ENCODE data around the gene RNF208.

- no peak for TF ChIP-seq EGR1 (IDR thresholded peaks at IDR 0.05)
- TF ChIP-seq, protein P1, sequence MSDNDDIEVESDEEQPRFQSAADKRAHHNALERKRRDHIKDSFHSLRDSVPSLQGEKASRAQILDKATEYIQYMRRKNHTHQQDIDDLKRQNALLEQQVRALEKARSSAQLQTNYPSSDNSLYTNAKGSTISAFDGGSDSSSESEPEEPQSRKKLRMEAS (IDR thresholded peaks at IDR 0.05): no peak
- TF ChIP-seq EP300 (IDR thresholded peaks at IDR 0.05; ENCODE audit: borderline replicate concordance): no peak
- no peak for TF ChIP-seq USF1 (IDR thresholded peaks at IDR 0.05)
- no peak for TF ChIP-seq CEBPB (IDR thresholded peaks at IDR 0.05)
- TF ChIP-seq TAF1 (IDR thresholded peaks at IDR 0.05; ENCODE audit: low read depth): no peak
- peak; percentile 30; the same call in 1 of the 2 replicates for TF ChIP-seq RAD21 (IDR thresholded peaks at IDR 0.05; ENCODE audit: low read depth)
- TF ChIP-seq, protein P2, sequence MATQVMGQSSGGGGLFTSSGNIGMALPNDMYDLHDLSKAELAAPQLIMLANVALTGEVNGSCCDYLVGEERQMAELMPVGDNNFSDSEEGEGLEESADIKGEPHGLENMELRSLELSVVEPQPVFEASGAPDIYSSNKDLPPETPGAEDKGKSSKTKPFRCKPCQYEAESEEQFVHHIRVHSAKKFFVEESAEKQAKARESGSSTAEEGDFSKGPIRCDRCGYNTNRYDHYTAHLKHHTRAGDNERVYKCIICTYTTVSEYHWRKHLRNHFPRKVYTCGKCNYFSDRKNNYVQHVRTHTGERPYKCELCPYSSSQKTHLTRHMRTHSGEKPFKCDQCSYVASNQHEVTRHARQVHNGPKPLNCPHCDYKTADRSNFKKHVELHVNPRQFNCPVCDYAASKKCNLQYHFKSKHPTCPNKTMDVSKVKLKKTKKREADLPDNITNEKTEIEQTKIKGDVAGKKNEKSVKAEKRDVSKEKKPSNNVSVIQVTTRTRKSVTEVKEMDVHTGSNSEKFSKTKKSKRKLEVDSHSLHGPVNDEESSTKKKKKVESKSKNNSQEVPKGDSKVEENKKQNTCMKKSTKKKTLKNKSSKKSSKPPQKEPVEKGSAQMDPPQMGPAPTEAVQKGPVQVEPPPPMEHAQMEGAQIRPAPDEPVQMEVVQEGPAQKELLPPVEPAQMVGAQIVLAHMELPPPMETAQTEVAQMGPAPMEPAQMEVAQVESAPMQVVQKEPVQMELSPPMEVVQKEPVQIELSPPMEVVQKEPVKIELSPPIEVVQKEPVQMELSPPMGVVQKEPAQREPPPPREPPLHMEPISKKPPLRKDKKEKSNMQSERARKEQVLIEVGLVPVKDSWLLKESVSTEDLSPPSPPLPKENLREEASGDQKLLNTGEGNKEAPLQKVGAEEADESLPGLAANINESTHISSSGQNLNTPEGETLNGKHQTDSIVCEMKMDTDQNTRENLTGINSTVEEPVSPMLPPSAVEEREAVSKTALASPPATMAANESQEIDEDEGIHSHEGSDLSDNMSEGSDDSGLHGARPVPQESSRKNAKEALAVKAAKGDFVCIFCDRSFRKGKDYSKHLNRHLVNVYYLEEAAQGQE (IDR thresholded peaks at IDR 0.05; ENCODE audit: low read depth): no peak
- TF ChIP-seq YY1 (IDR thresholded peaks at IDR 0.05; ENCODE audit: low read depth): no peak
Observed at GRCh38 chr9:137213160-137214060, 8.6 kb downstream of the RNF208 start.
